ENCODE data around the gene ZNF503.

The ZNF503 gene

GRCh38 chr10:75436896-75437295, 35.3 kb upstream of the ZNF503 start:
- DNase-seq (ENCODE audit: low spot score) = no peak

GRCh38 chr10:75435291-75435690, 33.7 kb upstream of the ZNF503 start:
- H3K36me3 ChIP-seq (ENCODE audit: low read depth) = no peaks in the 10 kb centered on the region

More at GRCh38 chr10:75436896-75437295, 35.3 kb upstream of the ZNF503 start:
- H3K4me1 ChIP-seq (ENCODE audit: insufficient read depth, poor library complexity, severe bottlenecking) = no peaks in the 10 kb centered on the region
- H3K27ac ChIP-seq (ENCODE audit: poor library complexity, severe bottlenecking) = no peak overlapping the region
- H3K36me3 ChIP-seq (ENCODE audit: low read depth) = no peaks in the 10 kb centered on the region
- no peak for ATAC-seq (ENCODE audit: low read depth)
- no peaks in the 10 kb centered on the region for H3K9me3 ChIP-seq (ENCODE audit: severe bottlenecking)
- H3K4me3 ChIP-seq (ENCODE audit: severe bottlenecking) = no peak overlapping the region
- TF ChIP-seq CTCF (IDR thresholded peaks at IDR 0.05; ENCODE audit: poor library complexity, severe bottlenecking) = no peak
- H3K27me3 ChIP-seq (ENCODE audit: insufficient read depth, poor library complexity, severe bottlenecking) = no peaks in the 10 kb centered on the region

GRCh38 chr10:75434291-75434690, 32.7 kb upstream of the ZNF503 start:
- no peak for DNase-seq (ENCODE audit: low spot score)
- H3K4me1 ChIP-seq (ENCODE audit: insufficient read depth, poor library complexity, severe bottlenecking) = peaks cover 19% of the 10 kb centered on the region
- TF ChIP-seq CTCF (IDR thresholded peaks at IDR 0.05; ENCODE audit: poor library complexity, severe bottlenecking) = no peak

More at GRCh38 chr10:75435291-75435690, 33.7 kb upstream of the ZNF503 start:
- no peak for TF ChIP-seq CTCF (IDR thresholded peaks at IDR 0.05; ENCODE audit: poor library complexity, severe bottlenecking)
- ATAC-seq (ENCODE audit: low read depth) (no peak), DNase-seq (ENCODE audit: low spot score) (no peak)
- peaks cover 9% of the 10 kb centered on the region for H3K4me1 ChIP-seq (ENCODE audit: insufficient read depth, poor library complexity, severe bottlenecking)
- H3K27me3 ChIP-seq (ENCODE audit: insufficient read depth, poor library complexity, severe bottlenecking) = no peaks in the 10 kb centered on the region
- no peaks in the 10 kb centered on the region for H3K9me3 ChIP-seq (ENCODE audit: severe bottlenecking)
- no peak overlapping the region for H3K27ac ChIP-seq (ENCODE audit: poor library complexity, severe bottlenecking)
- H3K4me3 ChIP-seq (ENCODE audit: severe bottlenecking) = no peak overlapping the region

GRCh38 chr10:75433216-75433615, 31.7 kb upstream of the ZNF503 start:
- Histone ChIP-seq H3K27me3 (ENCODE audit: insufficient read depth, poor library complexity, severe bottlenecking) (no peaks in the 10 kb centered on the region), H3K4me3 (ENCODE audit: severe bottlenecking) (no peak overlapping the region), H3K27ac (ENCODE audit: poor library complexity, severe bottlenecking) (no peak overlapping the region), H3K4me1 (ENCODE audit: insufficient read depth, poor library complexity, severe bottlenecking) (peaks cover 30% of the 10 kb centered on the region), H3K36me3 (ENCODE audit: low read depth) (no peaks in the 10 kb centered on the region), H3K9me3 (ENCODE audit: severe bottlenecking) (no peaks in the 10 kb centered on the region)
- no peak for TF ChIP-seq CTCF (IDR thresholded peaks at IDR 0.05; ENCODE audit: poor library complexity, severe bottlenecking)
- DNase-seq (ENCODE audit: low spot score) (no peak), ATAC-seq (ENCODE audit: low read depth) (no peak)

More at GRCh38 chr10:75434291-75434690, 32.7 kb upstream of the ZNF503 start:
- Histone ChIP-seq H3K4me3 (ENCODE audit: severe bottlenecking) (no peak overlapping the region), H3K9me3 (ENCODE audit: severe bottlenecking) (no peaks in the 10 kb centered on the region), H3K27me3 (ENCODE audit: insufficient read depth, poor library complexity, severe bottlenecking) (no peaks in the 10 kb centered on the region), H3K36me3 (ENCODE audit: low read depth) (no peaks in the 10 kb centered on the region), H3K27ac (ENCODE audit: poor library complexity, severe bottlenecking) (no peak overlapping the region)
- no peak for ATAC-seq (ENCODE audit: low read depth)

GRCh38 chr10:75432763-75433162, 31.2 kb upstream of the ZNF503 start:
- ATAC-seq (ENCODE audit: low read depth) = no peak
- Histone ChIP-seq H3K4me1 (ENCODE audit: insufficient read depth, poor library complexity, severe bottlenecking) (peaks cover 34% of the 10 kb centered on the region), H3K27ac (ENCODE audit: poor library complexity, severe bottlenecking) (no peak overlapping the region), H3K9me3 (ENCODE audit: severe bottlenecking) (no peaks in the 10 kb centered on the region), H3K36me3 (ENCODE audit: low read depth) (no peaks in the 10 kb centered on the region), H3K4me3 (ENCODE audit: severe bottlenecking) (no peak overlapping the region), H3K27me3 (ENCODE audit: insufficient read depth, poor library complexity, severe bottlenecking) (no peaks in the 10 kb centered on the region)
- DNase-seq (ENCODE audit: low spot score) = no peak
- TF ChIP-seq CTCF (IDR thresholded peaks at IDR 0.05; ENCODE audit: poor library complexity, severe bottlenecking) = no peak

Measured in RWPE2 (cell line).